Endothelial cell of umbilical vein (primary cell): ENCODE data around the gene PPP1R1A. TPM values are rescaled to one million over a fixed set of nuclear protein-coding genes. Genes with fewer than 3 reads are reported as not detected.

Experiments used
- BruUV-seq: library from RNA; stranded (reverse); fragments of 400-500 nt; replicated peaks from 2 replicates; lab custom pipeline; 2021; lab: Mats Ljungman, UMichigan
- CTCF ChIA-PET: fragments of 300-600, 350-600 bp; sonication (Branson Sonifier 250); formaldehyde crosslinking; loops from one replicate; lab custom pipeline; 2021; ENCODE audit warnings: antibody characterized with exemption, inconsistent platforms; lab: Charles Lee
- POLR2A ChIA-PET: fragments of 300-600, 350-600 bp; sonication (Branson Sonifier 250); formaldehyde crosslinking; loops from one replicate; lab custom pipeline; 2021; ENCODE audit warnings: antibody characterized with exemption, inconsistent platforms; lab: Charles Lee
- DNase-seq: peaks from one replicate; pipeline ENCODE4 v3.0.0-alpha.2; 2011; ENCODE audit warnings: low read depth, low spot score
- FAIRE-seq: peaks from 2 replicates; lab custom pipeline; 2011; peaks lifted over from hg19 to GRCh38; lab: Jason Lieb, UNC
- H2AFZ ChIP-seq: 2 replicates; pipeline ENCODE4 v1.6.0; 2012; ENCODE audit warnings: low read depth, low read length, control low read depth, inconsistent platforms
- H3K27ac ChIP-seq: 2 replicates; pipeline ENCODE4 v1.5.1; 2011; ENCODE audit warnings: low read depth, mild to moderate bottlenecking, control low read depth, low read length, moderate library complexity; ENCODE audit not compliant: insufficient read depth
- H3K27me3 ChIP-seq, 2 experiments: 2 replicates each; pipeline versions ENCODE4 v1.6.0 to v1.6.1; 2011; ENCODE audit warnings: low read length in 2 of 2, mixed read lengths in 1 of 2; ENCODE audit not compliant: control insufficient read depth in 2 of 2, insufficient read depth in 2 of 2
- H3K36me3 ChIP-seq, 2 experiments: 2 replicates in 1 of 2; 3 replicates in 1 of 2; pipeline ENCODE4 v1.5.1; 2011; ENCODE audit warnings: low read length in 2 of 2, mild to moderate bottlenecking in 1 of 2, moderate library complexity in 1 of 2; ENCODE audit not compliant: control insufficient read depth in 2 of 2, insufficient read depth in 2 of 2; ENCODE audit errors: extremely low read depth in 1 of 2
- H3K4me1 ChIP-seq: 3 replicates; pipeline ENCODE4 v1.5.1; 2011; ENCODE audit warnings: mild to moderate bottlenecking, low read length; ENCODE audit not compliant: control insufficient read depth, insufficient read depth; ENCODE audit errors: extremely low read depth
- H3K4me2 ChIP-seq: 2 replicates; pipeline ENCODE4 v1.6.1; 2011; ENCODE audit warnings: low read length, control low read depth, mixed read lengths; ENCODE audit not compliant: insufficient read depth
- H3K4me3 ChIP-seq, 3 experiments: fragments of 200-600 bp in 1 of 3; sonication (generic), shearing (Covaris generic) in 1 of 3; replicated peaks in 1 of 3; 2 replicates each; pipeline ENCODE4 v1.5.1; 2011 to 2016; ENCODE audit warnings: control low read depth in 3 of 3, low read length in 3 of 3, mild to moderate bottlenecking in 2 of 3, inconsistent platforms in 1 of 3, low read depth in 1 of 3, moderate library complexity in 1 of 3; ENCODE audit not compliant: insufficient read depth in 1 of 3
- H3K79me2 ChIP-seq: 2 replicates; pipeline ENCODE4 v1.6.0; 2012; ENCODE audit warnings: low read length, inconsistent platforms; ENCODE audit not compliant: control insufficient read depth, insufficient read depth
- H3K9ac ChIP-seq: replicated peaks from 2 replicates; pipeline ENCODE3; 2011; ENCODE audit warnings: low read length, control low read depth; ENCODE audit not compliant: insufficient read depth; ENCODE audit errors: extremely low read depth
- H3K9me1 ChIP-seq: replicated peaks from 3 replicates; pipeline ENCODE4 v1.6.0; 2011; ENCODE audit warnings: mild to moderate bottlenecking, low read length; ENCODE audit not compliant: control insufficient read depth, insufficient read depth; ENCODE audit errors: extremely low read depth
- H3K9me3 ChIP-seq: replicated peaks from 2 replicates; pipeline ENCODE4 v1.5.1; 2012; ENCODE audit warnings: low read length, inconsistent platforms; ENCODE audit not compliant: control insufficient read depth, insufficient read depth
- H4K20me1 ChIP-seq: replicated peaks from 2 replicates; pipeline ENCODE3; 2011; ENCODE audit warnings: mild to moderate bottlenecking, low read length; ENCODE audit not compliant: control insufficient read depth, insufficient read depth; ENCODE audit errors: extremely low read depth
- EZH2 ChIP-seq: IDR thresholded peaks from 2 replicates; pipeline ENCODE4 v1.6.1; 2012; ENCODE audit warnings: borderline replicate concordance, low read depth, mild to moderate bottlenecking, moderate library complexity, low read length, inconsistent platforms; ENCODE audit not compliant: severe bottlenecking
- FOS ChIP-seq: IDR thresholded peaks from 2 replicates; pipeline ENCODE4 v1.6.1; 2011; ENCODE audit warnings: mild to moderate bottlenecking, low read length, moderate library complexity, borderline replicate concordance; ENCODE audit not compliant: insufficient read depth
- GATA2 ChIP-seq: IDR thresholded peaks from 2 replicates; pipeline ENCODE4 v1.7.0; 2011; ENCODE audit warnings: low read depth, mild to moderate bottlenecking, moderate library complexity, mixed read lengths, low read length; ENCODE audit not compliant: insufficient read length, insufficient read depth
- JUN ChIP-seq: IDR thresholded peaks from 2 replicates; pipeline ENCODE4 v1.6.1; 2011; ENCODE audit warnings: borderline replicate concordance, low read depth; ENCODE audit not compliant: insufficient read length, insufficient read depth
- MYC ChIP-seq: IDR thresholded peaks from one replicate; pipeline ENCODE4 v1.6.1; 2011; ENCODE audit warnings: mild to moderate bottlenecking, low read depth, low read length
- POLR2A ChIP-seq: IDR thresholded peaks from 2 replicates; pipeline ENCODE4 v1.6.1; 2012; ENCODE audit warnings: low read depth, mild to moderate bottlenecking, control low read depth, low read length
- POLR2AphosphoS5 ChIP-seq: IDR thresholded peaks from 2 replicates; pipeline ENCODE4 v1.6.1; 2012; ENCODE audit warnings: low read depth, mild to moderate bottlenecking, control low read depth, low read length, moderate library complexity; ENCODE audit not compliant: insufficient read depth
- dilution Hi-C: fragments of 300-500 bp; cut with MboI; formaldehyde crosslinking; loops from one replicate; pipeline ENCODE4 v1.15.0; 2019; ENCODE audit warnings: low sequenced_read_pairs; ENCODE audit not compliant: extremely low pct_ligation_motif_present
- intact Hi-C: fragments of 100-400 bp; cut with micrococcal nuclease; formaldehyde crosslinking; loops from one replicate; pipeline ENCODE4 v1.10.0; 2022
- polyA plus RNA-seq, 4 experiments: library from polyadenylated mRNA; depleted of rRNA in 3 of 4; stranded (reverse) in 3 of 4; unstranded in 1 of 4; fragments of >200 nt; gene quantifications; 2 replicates each; pipeline versions ENCODE4 v1.2.1 to v1.2.3, GENCODE V29; 2011 to 2012; ENCODE audit warnings: missing spikeins in 1 of 4
- total RNA-seq: library from RNA; stranded (reverse); gene quantifications from 2 replicates; pipeline ENCODE4 v1.2.3, GENCODE V29; 2021
- TF ChIP-seq, protein P1 (sequence below), 2 donors: IDR thresholded peaks; 1 replicate in 1 of 2; 2 replicates in 1 of 2; pipeline ENCODE4 v1.5.1; 2011; ENCODE audit warnings: low read length in 2 of 2, mild to moderate bottlenecking in 2 of 2, moderate library complexity in 2 of 2, control low read depth in 1 of 2, inconsistent platforms in 1 of 2, low read depth in 1 of 2; ENCODE audit not compliant: insufficient read depth in 1 of 2; ENCODE audit errors: extremely low read depth in 1 of 2
- TF ChIP-seq, protein P2 (sequence below): IDR thresholded peaks from 2 replicates; pipeline ENCODE4 v1.6.1; 2011; ENCODE audit not compliant: insufficient read depth, insufficient read length

PPP1R1A gene
- total and polyA plus RNA-seq, 2 donors (not counting 3 experiments of a cell fraction or from before 2014, with no cell fraction given): not detected

DNA sequence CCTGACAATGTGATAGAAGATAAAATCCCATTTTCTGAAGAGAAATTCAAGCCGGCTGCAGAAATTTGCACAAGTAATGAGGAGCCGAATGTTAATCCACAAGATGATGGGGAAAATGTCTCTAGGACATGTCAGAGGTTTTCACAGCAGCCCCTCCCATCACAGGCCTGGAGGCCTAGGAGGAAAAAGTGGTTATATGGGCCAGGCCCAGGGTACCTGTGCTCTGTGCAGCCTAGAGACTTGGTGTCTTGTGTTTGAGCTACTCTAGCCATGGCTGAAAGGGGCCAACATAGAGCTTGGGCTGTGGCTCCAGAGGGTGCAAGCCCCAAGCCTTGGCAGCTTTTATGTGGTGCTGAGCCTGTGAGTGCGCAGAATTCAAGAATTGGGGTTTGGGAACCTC, 38.8 kb upstream of the PPP1R1A start:
- H3K9me3 ChIP-seq: no peaks in the 10 kb centered on the region
- FAIRE-seq (no peak), DNase-seq (no peak)
- H3K4me3 ChIP-seq: no peak overlapping the region
- H4K20me1 ChIP-seq: no peaks in the 10 kb centered on the region
- TF ChIP-seq, protein P1, sequence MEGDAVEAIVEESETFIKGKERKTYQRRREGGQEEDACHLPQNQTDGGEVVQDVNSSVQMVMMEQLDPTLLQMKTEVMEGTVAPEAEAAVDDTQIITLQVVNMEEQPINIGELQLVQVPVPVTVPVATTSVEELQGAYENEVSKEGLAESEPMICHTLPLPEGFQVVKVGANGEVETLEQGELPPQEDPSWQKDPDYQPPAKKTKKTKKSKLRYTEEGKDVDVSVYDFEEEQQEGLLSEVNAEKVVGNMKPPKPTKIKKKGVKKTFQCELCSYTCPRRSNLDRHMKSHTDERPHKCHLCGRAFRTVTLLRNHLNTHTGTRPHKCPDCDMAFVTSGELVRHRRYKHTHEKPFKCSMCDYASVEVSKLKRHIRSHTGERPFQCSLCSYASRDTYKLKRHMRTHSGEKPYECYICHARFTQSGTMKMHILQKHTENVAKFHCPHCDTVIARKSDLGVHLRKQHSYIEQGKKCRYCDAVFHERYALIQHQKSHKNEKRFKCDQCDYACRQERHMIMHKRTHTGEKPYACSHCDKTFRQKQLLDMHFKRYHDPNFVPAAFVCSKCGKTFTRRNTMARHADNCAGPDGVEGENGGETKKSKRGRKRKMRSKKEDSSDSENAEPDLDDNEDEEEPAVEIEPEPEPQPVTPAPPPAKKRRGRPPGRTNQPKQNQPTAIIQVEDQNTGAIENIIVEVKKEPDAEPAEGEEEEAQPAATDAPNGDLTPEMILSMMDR (IDR thresholded peaks at IDR 0.05; ENCODE audit: extremely low read depth in 1 of 2, insufficient read depth in 1 of 2, low read depth in 1 of 2, low read length in 2 of 2): no peak
- TF ChIP-seq POLR2A: no peak
- TF ChIP-seq POLR2AphosphoS5: no peak
- no peak for TF ChIP-seq EZH2
- TF ChIP-seq GATA2: no peak
- TF ChIP-seq, protein P2, sequence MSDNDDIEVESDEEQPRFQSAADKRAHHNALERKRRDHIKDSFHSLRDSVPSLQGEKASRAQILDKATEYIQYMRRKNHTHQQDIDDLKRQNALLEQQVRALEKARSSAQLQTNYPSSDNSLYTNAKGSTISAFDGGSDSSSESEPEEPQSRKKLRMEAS: no peak
- no peak for TF ChIP-seq FOS
- no peak for TF ChIP-seq JUN
- no peak for TF ChIP-seq MYC
- no peak overlapping the region for H3K4me2 ChIP-seq
- intact Hi-C loops (no loop called here), dilution Hi-C loops (no loop called here)
- no peaks in the 10 kb centered on the region for H3K4me1 ChIP-seq
- no peaks in the 10 kb centered on the region for H3K9me1 ChIP-seq
- no peaks in the 10 kb centered on the region for H3K79me2 ChIP-seq
- no peaks in the 10 kb centered on the region for H3K36me3 ChIP-seq
- no peak overlapping the region for H2AFZ ChIP-seq
- BruUV-seq: no TSS peak
- H3K27me3 ChIP-seq: peaks cover 0 to 2% of the 10 kb centered on the region in 2 experiments
- ChIA-PET POLR2A (no interaction called here), CTCF (no interaction called here)
- no peak overlapping the region for H3K27ac ChIP-seq
- no peak overlapping the region for H3K9ac ChIP-seq
